Ishikawa (cell line): Measurements from ENCODE around the gene NTNG1.

Experiments used
- CEBPB ChIP-seq: IDR thresholded peaks from 2 replicates; pipeline ENCODE4 v1.6.1; 2012
- CREB1 ChIP-seq: IDR thresholded peaks from 2 replicates; pipeline ENCODE4 v1.6.1; 2012; ENCODE audit warnings: low read depth
- EGR1 ChIP-seq: IDR thresholded peaks from 2 replicates; pipeline ENCODE4 v1.6.1; 2012
- EP300 ChIP-seq: IDR thresholded peaks from 2 replicates; pipeline ENCODE4 v1.6.1; 2012; ENCODE audit warnings: borderline replicate concordance
- FOXM1 ChIP-seq: IDR thresholded peaks from 2 replicates; pipeline ENCODE4 v1.6.1; 2012; ENCODE audit warnings: low read depth, borderline replicate concordance
- MAX ChIP-seq: IDR thresholded peaks from 2 replicates; pipeline ENCODE4 v1.6.1; 2012
- NFIC ChIP-seq: IDR thresholded peaks from 2 replicates; pipeline ENCODE4 v1.6.1; 2012
- RAD21 ChIP-seq: IDR thresholded peaks from 2 replicates; pipeline ENCODE4 v1.6.1; 2012; ENCODE audit warnings: low read depth
- REST ChIP-seq: IDR thresholded peaks from 2 replicates; pipeline ENCODE4 v1.6.1; 2012; ENCODE audit warnings: low read depth, mild to moderate bottlenecking
- TAF1 ChIP-seq: IDR thresholded peaks from 2 replicates; pipeline ENCODE4 v1.6.1; 2012; ENCODE audit warnings: low read depth, mild to moderate bottlenecking
- TCF12 ChIP-seq: IDR thresholded peaks from 2 replicates; pipeline ENCODE4 v1.6.1; 2012; ENCODE audit warnings: low read depth
- TEAD4 ChIP-seq: IDR thresholded peaks from 2 replicates; pipeline ENCODE4 v1.6.1; 2012
- USF1 ChIP-seq: IDR thresholded peaks from 2 replicates; pipeline ENCODE4 v1.6.1; 2012
- YY1 ChIP-seq: IDR thresholded peaks from 2 replicates; pipeline ENCODE4 v1.6.1; 2012; ENCODE audit warnings: low read depth

GRCh38 chr1:107439567-107439966 is 298.7 kb downstream of the NTNG1 start:
- no peak for TF ChIP-seq REST
- TF ChIP-seq TAF1: no peak
- TF ChIP-seq CREB1: no peak
- TF ChIP-seq EP300: no peak
- TF ChIP-seq MAX: no peak
- no peak for TF ChIP-seq TEAD4
- no peak for TF ChIP-seq YY1
- TF ChIP-seq TCF12: no peak
- no peak for TF ChIP-seq CEBPB
- no peak for TF ChIP-seq RAD21
- no peak for TF ChIP-seq FOXM1
- TF ChIP-seq USF1: no peak
- TF ChIP-seq NFIC: no peak
- no peak for TF ChIP-seq EGR1
